ENCODE measurements around the gene C12orf42.

DNA sequence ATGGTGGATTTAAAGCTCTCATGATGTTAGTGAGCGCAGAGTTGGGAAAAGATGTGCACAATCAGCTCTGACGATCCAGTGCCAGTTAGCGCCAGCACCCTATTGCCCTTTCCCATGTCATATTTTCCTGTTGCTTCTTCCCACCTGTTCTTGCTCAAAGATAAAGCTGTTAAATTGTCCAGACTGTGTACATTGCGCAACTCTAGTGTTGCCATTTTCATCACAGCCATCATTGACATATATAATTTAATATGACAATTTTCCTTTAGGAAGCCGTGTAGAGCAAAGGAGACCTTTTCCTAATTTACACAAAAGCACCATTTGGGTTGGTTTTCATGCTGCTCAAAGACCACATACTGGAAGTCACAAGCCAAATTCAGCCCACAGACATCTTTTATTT, 5.7 kb upstream of the C12orf42 start:
- no peak for TF ChIP-seq POLR2A (IDR thresholded peaks at IDR 0.05; ENCODE audit: low read depth, low read length)
- TF ChIP-seq CHD1 (IDR thresholded peaks at IDR 0.05; ENCODE audit: low read depth, low read length) = no peak
- no peak for TF ChIP-seq CTCF (conservative IDR thresholded peaks at IDR 0.05; ENCODE audit: low read depth, low read length)
- TF ChIP-seq FOS (IDR thresholded peaks at IDR 0.05; ENCODE audit: low read depth, low read length) = no peak
- TF ChIP-seq MAFK (IDR thresholded peaks at IDR 0.05; ENCODE audit: low read depth, low read length) = no peak
- TF ChIP-seq ELK1 (IDR thresholded peaks at IDR 0.05; ENCODE audit: borderline replicate concordance, low read depth, low read length) = no peak
- no peak for TF ChIP-seq MAZ (IDR thresholded peaks at IDR 0.05; ENCODE audit: borderline replicate concordance, low read depth, low read length)
- TF ChIP-seq RCOR1 (IDR thresholded peaks at IDR 0.05; ENCODE audit: insufficient replicate concordance, low read length) = no peak
- TF ChIP-seq RFX5 (IDR thresholded peaks at IDR 0.05; ENCODE audit: low read depth, low read length) = no peak
- no peak for TF ChIP-seq BHLHE40 (IDR thresholded peaks at IDR 0.05; ENCODE audit: low read depth, low read length)
- TF ChIP-seq USF2 (IDR thresholded peaks at IDR 0.05; ENCODE audit: low read depth, low read length) = no peak

Data from IMR-90 (cell line).